GM18909 (cell line): ENCODE measurements around the gene SCN8A.

Experiments used
- ATAC-seq: cut with Tn5 transposase; IDR thresholded peaks from one replicate; pipeline ENCODE4 v1.9.1; 2021; ENCODE audit warnings: mild to moderate bottlenecking; ENCODE audit not compliant: unreplicated experiment, poor library complexity

The SCN8A gene

GRCh38 chr12:51845482-51845881, 254.4 kb downstream of the SCN8A start:
- ATAC-seq, result no peak

GRCh38 chr12:51846271-51846691, 255.2 kb downstream of the SCN8A start:
- no peak for ATAC-seq

- no peak for ATAC-seq
Measured at GRCh38 chr12:51846911-51847642, 256.0 kb downstream of the SCN8A start.

- no peak for ATAC-seq
Measured at GRCh38 chr12:51847643-51848325, 256.8 kb downstream of the SCN8A start.

- ATAC-seq, result no peak
Measured at GRCh38 chr12:51848326-51848727, 257.3 kb downstream of the SCN8A start, which contains the start of gene FIGNL2. Gene FIGNL2, minus strand, starts transcription at chr12:51848718. Its CDS starts 26,305 bp downstream, at chr12:51822413.

- no peak for ATAC-seq
Measured at GRCh38 chr12:51848841-51849735, 258.1 kb downstream of the SCN8A start.

GRCh38 chr12:51850081-51850964, 259.3 kb downstream of the SCN8A start:
- no peak for ATAC-seq

- no peak for ATAC-seq
Measured at GRCh38 chr12:51850965-51851299, 259.9 kb downstream of the SCN8A start.

- no peak for ATAC-seq
Measured at GRCh38 chr12:51851413-51852124, 260.5 kb downstream of the SCN8A start.

- ATAC-seq, result no peak
Measured at GRCh38 chr12:51852404-51853137, 261.5 kb downstream of the SCN8A start.

- no peak for ATAC-seq
Measured at GRCh38 chr12:51855586-51856428, 264.8 kb downstream of the SCN8A start.

- no peak for ATAC-seq
Measured at GRCh38 chr12:51860986-51861385, 270.0 kb downstream of the SCN8A start.
